AG09309 (cell line): ENCODE data around the gene GRHPR.
"Not testable (repeated sequence)": the region's sequence is repeated elsewhere in the genome, so short reads cannot be mapped to it uniquely, and the experiment has no call there.

ENCODE experiments used
- DNase-seq: peaks from one replicate; pipeline ENCODE4 v3.0.0-alpha.2; 2010; ENCODE audit warnings: low read depth
- H3K4me3 ChIP-seq: 2 replicates; pipeline ENCODE4 v1.5.1; 2011; ENCODE audit warnings: mild to moderate bottlenecking, low read depth, low read length, moderate library complexity; ENCODE audit not compliant: control insufficient read depth
- CTCF ChIP-seq: IDR thresholded peaks from 2 replicates; pipeline ENCODE4 v1.5.1; 2011; ENCODE audit warnings: mild to moderate bottlenecking, low read depth, low read length, inconsistent platforms; ENCODE audit not compliant: insufficient read depth, control insufficient read depth; ENCODE audit errors: missing control alignments

Gene GRHPR

GRCh38 chr9:37465249-37466036 is 42.9 kb downstream of the GRHPR start, which contains the start of gene ZBTB5:
ZBTB5 (minus strand) TSS chr9:37465450; CDS start chr9:37442551, 22,899 bp downstream.
- peak; percentile 100 for DNase-seq
- no peak for TF ChIP-seq CTCF
- peak within 1 kb of the TSS; percentile 71 for H3K4me3 ChIP-seq

- no peak for TF ChIP-seq CTCF
- DNase-seq: no peak
- H3K4me3 ChIP-seq: peak overlapping the region; percentile 71
Observed at GRCh38 chr9:37466037-37466709, 43.7 kb downstream of the GRHPR start.

- not testable (repeated sequence) for DNase-seq, H3K4me3 ChIP-seq
Observed at GRCh38 chr9:37467530-37467929, 45.0 kb downstream of the GRHPR start.

GRCh38 chr9:37468620-37469019 is 46.1 kb downstream of the GRHPR start:
- DNase-seq: no peak
- TF ChIP-seq CTCF: no peak
- no peak overlapping the region for H3K4me3 ChIP-seq

- no peak for TF ChIP-seq CTCF
- peak overlapping the region; percentile 39 for H3K4me3 ChIP-seq
- peak; percentile 87 for DNase-seq
Observed at GRCh38 chr9:37471942-37472684, 49.6 kb downstream of the GRHPR start.

- DNase-seq, H3K4me3 ChIP-seq: not testable (repeated sequence)
Observed at GRCh38 chr9:37473982-37474381, 51.5 kb downstream of the GRHPR start.

- no peak overlapping the region for H3K4me3 ChIP-seq
- no peak for TF ChIP-seq CTCF
- DNase-seq: no peak
Observed at GRCh38 chr9:37474438-37474837, 51.9 kb downstream of the GRHPR start.
